ENCODE data around the gene DMWD. TPM values are rescaled to one million over a fixed set of nuclear protein-coding genes. Genes with fewer than 3 reads are reported as not detected.
"Not testable (repeated sequence)": the region's sequence is repeated elsewhere in the genome, so short reads cannot be mapped to it uniquely, and the experiment has no call there.

DMWD gene
- total and polyA plus RNA-seq, 2 donors = 24.7 to 43.7 TPM

DNA sequence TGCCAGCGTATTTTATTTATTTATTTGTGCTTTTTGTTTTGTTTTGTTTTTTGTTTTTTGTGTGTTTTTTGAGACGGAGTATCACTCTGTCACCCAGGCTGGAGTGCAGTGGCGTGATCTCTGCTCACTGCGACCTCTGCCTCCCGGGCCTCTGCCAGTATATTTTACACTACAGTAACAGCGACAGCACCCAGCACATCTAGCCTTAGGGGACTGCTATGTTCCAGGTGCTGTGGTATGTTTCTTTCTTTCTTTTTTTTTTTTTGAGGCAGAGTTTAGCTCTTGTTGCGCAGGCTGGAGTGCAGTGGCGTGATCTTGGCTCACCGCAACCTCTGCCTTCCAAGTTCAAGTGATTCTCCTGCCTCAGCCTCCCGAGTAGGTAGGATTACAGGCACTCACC lies 41.2 kb downstream of the DMWD start:
- not testable (repeated sequence) for H3K36me3 ChIP-seq (ENCODE audit: insufficient read depth); H3K4me1 ChIP-seq (ENCODE audit: insufficient read depth); H3K4me3 ChIP-seq (ENCODE audit: low read depth, low read length); DNase-seq (ENCODE audit: extremely low spot score); H3K27ac ChIP-seq (ENCODE audit: low read depth)
- WGBS = 89% methylated on average over 10 of the region's 10 CpGs

DNA sequence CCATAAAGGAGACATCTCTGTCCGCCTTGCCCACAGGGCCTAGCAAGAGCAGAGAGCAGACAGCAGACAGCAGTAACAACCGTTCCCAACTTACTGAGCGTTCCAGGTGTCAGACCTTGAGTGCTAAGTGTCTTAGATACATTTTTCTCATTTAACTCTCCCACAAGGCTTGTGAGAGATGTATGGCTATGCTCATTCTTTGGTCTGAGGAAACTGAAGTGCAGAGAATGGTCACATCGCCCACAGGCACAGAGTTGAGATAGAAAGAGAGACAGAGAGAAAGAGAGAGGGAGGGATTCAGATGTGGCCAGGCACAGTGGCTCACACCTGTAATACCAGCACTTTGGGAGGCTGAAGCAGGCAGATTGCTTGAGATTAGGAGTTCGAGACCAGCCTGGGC lies 45.1 kb downstream of the DMWD start:
- H3K27ac ChIP-seq (ENCODE audit: low read depth) = no peak overlapping the region
- DNase-seq (ENCODE audit: extremely low spot score) = no peak
- H3K36me3 ChIP-seq (ENCODE audit: insufficient read depth) = no peaks in the 10 kb centered on the region
- 75% methylated on average over 5 of the region's 5 CpGs for WGBS
- no peaks in the 10 kb centered on the region for H3K4me1 ChIP-seq (ENCODE audit: insufficient read depth)
- H3K4me3 ChIP-seq (ENCODE audit: low read depth, low read length) = no peak overlapping the region

DNA sequence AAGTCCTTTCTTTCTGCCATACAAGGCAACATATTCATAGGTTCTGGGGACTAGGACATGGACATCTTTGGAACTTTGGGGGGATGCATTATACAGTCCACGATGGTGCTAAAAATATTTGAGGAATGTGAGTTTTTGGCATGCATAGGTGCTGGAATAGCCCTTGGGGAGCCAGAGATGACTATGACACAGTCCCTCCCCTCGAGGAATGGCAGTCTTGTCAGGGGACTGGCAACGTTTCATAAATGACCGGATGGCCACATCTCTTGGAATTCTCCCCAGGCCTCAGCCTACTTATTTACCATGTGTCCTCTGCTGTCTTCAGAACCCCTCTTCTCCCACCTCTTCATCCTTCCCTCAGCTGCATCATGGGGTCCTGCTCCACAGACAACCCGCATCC lies 45.8 kb downstream of the DMWD start:
- no peak overlapping the region for H3K27ac ChIP-seq (ENCODE audit: low read depth)
- no peak overlapping the region for H3K4me3 ChIP-seq (ENCODE audit: low read depth, low read length)
- H3K4me1 ChIP-seq (ENCODE audit: insufficient read depth) = no peaks in the 10 kb centered on the region
- DNase-seq (ENCODE audit: extremely low spot score) = no peak
- no peaks in the 10 kb centered on the region for H3K36me3 ChIP-seq (ENCODE audit: insufficient read depth)
- 70% methylated on average over 5 of the region's 5 CpGs for WGBS

DNA sequence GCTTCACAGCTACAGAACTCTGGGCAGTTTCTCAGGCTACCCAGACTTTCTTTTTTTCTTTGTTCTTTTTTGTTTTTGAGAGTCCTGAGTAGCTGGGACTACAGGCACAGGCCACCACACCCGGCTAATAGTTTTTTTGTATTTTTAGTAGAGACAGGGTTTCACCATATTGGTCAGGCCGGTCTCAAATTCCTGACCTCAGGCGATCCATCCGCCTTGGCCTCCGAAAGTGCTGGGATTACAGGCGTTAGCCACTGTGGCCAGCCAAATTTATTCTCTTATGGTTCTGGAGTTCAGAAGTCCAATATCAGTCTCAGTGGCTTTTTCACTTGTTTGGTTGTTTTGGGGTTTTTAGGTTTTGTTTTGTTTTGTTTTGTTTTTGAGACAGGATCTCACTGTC lies 47.0 kb downstream of the DMWD start:
- WGBS = 85% methylated on average over 6 of the region's 6 CpGs
- H3K27ac ChIP-seq (ENCODE audit: low read depth) = no peak overlapping the region
- no peak for DNase-seq (ENCODE audit: extremely low spot score)

DNA sequence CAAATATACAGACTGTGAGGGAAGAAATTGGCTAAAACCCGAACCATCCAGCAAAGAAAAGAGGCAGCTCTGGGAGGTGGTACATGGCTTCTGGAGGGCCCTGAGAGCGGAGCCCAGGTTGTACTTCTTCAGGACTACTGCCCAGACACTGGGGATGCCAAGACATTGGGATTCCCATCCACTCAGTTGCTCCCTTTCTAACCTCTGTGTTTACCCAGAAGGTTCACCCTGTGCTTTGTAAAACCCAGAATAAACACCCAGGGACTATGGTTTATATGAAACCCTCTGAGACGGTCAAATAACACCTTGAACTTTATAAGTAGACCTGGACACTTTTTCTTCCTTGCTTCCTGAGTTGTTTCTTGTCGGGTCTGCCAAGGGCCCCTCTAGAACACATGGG lies 49.7 kb downstream of the DMWD start:
- Histone ChIP-seq H3K27ac (ENCODE audit: low read depth) (no peak overlapping the region), H3K36me3 (ENCODE audit: insufficient read depth) (no peaks in the 10 kb centered on the region)
- WGBS = 61% methylated on average over 4 of the region's 4 CpGs

More for the DNA sequence above, 47.0 kb downstream of the DMWD start:
- Histone ChIP-seq H3K4me3 (ENCODE audit: low read depth, low read length) (no peak overlapping the region), H3K36me3 (ENCODE audit: insufficient read depth) (no peaks in the 10 kb centered on the region), H3K4me1 (ENCODE audit: insufficient read depth) (no peaks in the 10 kb centered on the region)

DNA sequence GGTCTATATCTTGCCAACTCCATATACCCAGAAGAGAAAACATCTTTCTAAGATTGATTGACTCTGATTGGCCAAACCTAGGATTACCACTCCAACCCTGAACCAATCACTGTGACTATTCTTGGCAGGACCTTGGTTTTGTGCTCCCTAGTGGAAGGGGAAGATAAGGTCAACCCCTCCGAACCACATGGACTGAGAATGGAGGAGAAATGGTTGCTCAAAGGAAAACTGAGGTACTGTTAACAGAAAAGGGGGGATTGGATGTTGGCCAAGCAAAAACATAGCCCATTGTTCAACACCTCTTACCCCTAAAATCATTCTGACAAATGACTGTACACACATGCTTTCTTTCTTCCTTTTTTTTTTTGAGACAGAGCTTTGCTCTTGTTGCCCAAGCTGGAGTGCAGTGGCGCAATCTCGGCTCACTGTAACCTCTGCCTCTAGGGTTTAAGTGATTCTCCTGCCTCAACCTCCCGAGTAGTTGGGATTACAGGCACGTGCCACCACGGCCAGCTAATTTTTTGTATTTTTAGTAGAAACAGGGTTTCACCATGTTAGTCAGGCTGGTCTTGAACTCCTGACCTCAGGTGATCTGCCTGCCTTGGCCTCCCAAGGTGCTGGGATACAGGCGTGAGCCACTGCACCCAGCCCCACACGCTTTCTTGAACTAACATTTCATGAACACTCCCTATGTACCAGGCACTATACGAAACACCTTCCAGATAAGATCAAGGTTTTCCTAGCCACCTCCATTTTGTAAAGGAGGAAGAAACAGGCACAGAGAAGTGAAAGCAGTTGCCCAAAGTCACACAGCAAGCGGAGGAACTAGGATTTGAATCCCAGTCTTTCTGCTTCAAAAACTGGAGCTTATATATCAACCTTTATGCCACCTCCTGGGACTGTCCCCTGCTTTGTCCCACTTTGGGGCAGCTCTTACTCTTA lies 52.9 kb downstream of the DMWD start:
- Histone ChIP-seq H3K27ac (ENCODE audit: low read depth) (no peak overlapping the region), H3K36me3 (ENCODE audit: insufficient read depth) (no peaks in the 10 kb centered on the region), H3K4me1 (ENCODE audit: insufficient read depth) (no peaks in the 10 kb centered on the region), H3K4me3 (ENCODE audit: low read depth, low read length) (no peak overlapping the region)
- 86% methylated on average over 10 of the region's 10 CpGs for WGBS
- no peak for DNase-seq (ENCODE audit: extremely low spot score)

More for the DNA sequence above, 49.7 kb downstream of the DMWD start:
- no peak for DNase-seq (ENCODE audit: extremely low spot score)
- no peak overlapping the region for H3K4me3 ChIP-seq (ENCODE audit: low read depth, low read length)
- no peaks in the 10 kb centered on the region for H3K4me1 ChIP-seq (ENCODE audit: insufficient read depth)

DNA sequence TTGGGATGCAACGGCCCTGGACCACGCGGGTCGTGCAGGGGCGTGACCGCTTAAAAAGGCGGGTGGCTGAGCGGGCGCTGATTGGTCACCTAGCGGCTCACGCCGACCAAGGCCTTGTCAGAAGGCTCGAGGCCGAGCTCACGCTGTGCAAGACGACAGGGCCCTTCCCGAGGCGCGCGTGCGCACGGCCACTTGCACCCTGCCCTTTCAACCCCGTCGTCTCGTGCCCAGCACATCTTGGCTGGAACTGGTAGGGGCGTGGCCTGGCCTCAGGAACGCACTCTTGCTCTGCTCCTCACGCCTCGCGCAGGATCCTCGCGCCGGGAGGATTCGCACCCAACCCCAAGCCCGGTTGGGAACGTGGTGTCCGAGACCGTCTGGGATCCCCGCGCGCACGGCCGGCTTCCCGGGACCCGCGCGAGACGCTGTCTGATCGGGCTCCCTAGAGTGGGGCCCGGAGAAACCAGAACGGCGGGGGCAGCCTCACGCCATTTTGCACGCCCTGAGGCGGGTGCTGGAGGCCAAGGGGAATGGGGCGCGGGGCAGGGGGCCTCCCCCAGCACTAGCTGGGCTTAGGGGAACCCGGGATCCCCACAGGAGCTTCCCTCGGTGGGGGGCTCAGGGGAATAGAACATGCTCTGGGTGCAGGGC lies 59.4 kb downstream of the DMWD start, which contains the start of gene MEIOSIN:
TSS of gene MEIOSIN (plus strand) at position 280 of the 651 bp plus-strand sequence. CDS start 1,938 bp downstream, outside the sequence.
- Histone ChIP-seq H3K36me3 (ENCODE audit: insufficient read depth) (no peaks in the 10 kb centered on the region), H3K27ac (ENCODE audit: low read depth) (no peak within 1 kb of the TSS), H3K4me1 (ENCODE audit: insufficient read depth) (no peaks in the 10 kb centered on the region), H3K4me3 (ENCODE audit: low read depth, low read length) (no peak within 1 kb of the TSS)
- DNase-seq (ENCODE audit: extremely low spot score) = no peak
- 91% methylated on average over 59 of the region's 59 CpGs for WGBS

Other genes starting within 250 kb of the DMWD start
- gene OPA3, start 208.0 kb downstream of the DMWD start, total RNA-seq = 3.4 TPM
- gene OPA3, start 208.0 kb downstream of the DMWD start, polyA plus RNA-seq = 10.2 TPM
- 0.32 TPM for gene GPR4, start 190.6 kb downstream of the DMWD start, total RNA-seq
- gene GPR4, start 190.6 kb downstream of the DMWD start, polyA plus RNA-seq = 3.7 TPM
- 16.9 TPM for gene EML2, start 153.4 kb downstream of the DMWD start, total RNA-seq
- gene EML2, start 153.4 kb downstream of the DMWD start, polyA plus RNA-seq = 41.2 TPM
- 0.26 TPM for gene GIPR, start 124.6 kb downstream of the DMWD start, total RNA-seq
- gene GIPR, start 124.6 kb downstream of the DMWD start, polyA plus RNA-seq = 0.70 TPM
- 177 TPM for gene SNRPD2, start 100.9 kb downstream of the DMWD start, total RNA-seq
- gene SNRPD2, start 100.9 kb downstream of the DMWD start, polyA plus RNA-seq = 340 TPM
- 2.4 TPM for gene QPCTL, start 100.2 kb downstream of the DMWD start, total RNA-seq
- 7.0 TPM for gene QPCTL, start 100.2 kb downstream of the DMWD start, polyA plus RNA-seq
- 4.3 TPM for gene FBXO46, start 61.9 kb downstream of the DMWD start, total RNA-seq
- gene FBXO46, start 61.9 kb downstream of the DMWD start, polyA plus RNA-seq = 11.0 TPM
- gene MEIOSIN, start 59.4 kb downstream of the DMWD start, total RNA-seq = not detected
- gene MEIOSIN, start 59.4 kb downstream of the DMWD start, polyA plus RNA-seq = not detected
- 10.4 TPM for gene SIX5, start 23.6 kb downstream of the DMWD start, total RNA-seq
- 51.1 TPM for gene SIX5, start 23.6 kb downstream of the DMWD start, polyA plus RNA-seq
- 49.4 TPM for gene DMPK, start 10.4 kb downstream of the DMWD start, total RNA-seq
- gene DMPK, start 10.4 kb downstream of the DMWD start, polyA plus RNA-seq = 223 TPM
- not detected for gene RSPH6A, start 22.5 kb upstream of the DMWD start, total RNA-seq
- not detected for gene RSPH6A, start 22.5 kb upstream of the DMWD start, polyA plus RNA-seq
- gene SYMPK, start 70.3 kb upstream of the DMWD start, total RNA-seq = 22.5 TPM
- 38.9 TPM for gene SYMPK, start 70.3 kb upstream of the DMWD start, polyA plus RNA-seq
- gene FOXA3, start 71.5 kb upstream of the DMWD start, total RNA-seq = not detected
- gene FOXA3, start 71.5 kb upstream of the DMWD start, polyA plus RNA-seq = 0.11 TPM
- gene IRF2BP1, start 93.3 kb upstream of the DMWD start, total RNA-seq = 18.2 TPM
- gene IRF2BP1, start 93.3 kb upstream of the DMWD start, polyA plus RNA-seq = 30.2 TPM
- 1.3 TPM for gene MYPOP, start 109.8 kb upstream of the DMWD start, total RNA-seq
- gene MYPOP, start 109.8 kb upstream of the DMWD start, polyA plus RNA-seq = 8.2 TPM
- gene NANOS2, start 121.9 kb upstream of the DMWD start, total RNA-seq = not detected
- gene NANOS2, start 121.9 kb upstream of the DMWD start, polyA plus RNA-seq = not detected
- gene NOVA2, start 181.0 kb upstream of the DMWD start, total RNA-seq = 1.2 TPM
- 2.2 TPM for gene NOVA2, start 181.0 kb upstream of the DMWD start, polyA plus RNA-seq
- gene CCDC61, start 202.6 kb upstream of the DMWD start, total RNA-seq = 3.2 TPM
- gene CCDC61, start 202.6 kb upstream of the DMWD start, polyA plus RNA-seq = 19.6 TPM
- not detected for gene PGLYRP1, start 230.2 kb upstream of the DMWD start, total RNA-seq
- gene PGLYRP1, start 230.2 kb upstream of the DMWD start, polyA plus RNA-seq = 0.18 TPM
- gene IGFL4, start 248.2 kb upstream of the DMWD start, total RNA-seq = 0.21 TPM
- gene IGFL4, start 248.2 kb upstream of the DMWD start, polyA plus RNA-seq = not detected

All from urinary bladder (tissue), 4 donors.